GM10266 (cell line): ENCODE results near the gene ATP2B1.

Experiments used
- DNase-seq: peaks from one replicate; pipeline ENCODE4 v3.0.0; 2012; ENCODE audit errors: extremely low spot score
- CTCF ChIP-seq: IDR thresholded peaks from 2 replicates; pipeline ENCODE4 v1.5.1; 2012; ENCODE audit warnings: mild to moderate bottlenecking, low read depth; ENCODE audit not compliant: control insufficient read depth, insufficient read depth; ENCODE audit errors: missing control alignments

Gene ATP2B1

GRCh38 chr12:89748791-89749190 is 40.2 kb upstream of the ATP2B1 start:
- TF ChIP-seq CTCF: no peak
- DNase-seq: no peak

GRCh38 chr12:89745286-89745685 is 36.6 kb upstream of the ATP2B1 start:
- TF ChIP-seq CTCF: no peak
- DNase-seq: no peak

- no peak for DNase-seq
- no peak for TF ChIP-seq CTCF
These were observed 33.8 kb upstream of the ATP2B1 start for GRCh38 chr12:89742337-89743022.

- TF ChIP-seq CTCF: no peak
- no peak for DNase-seq
These were observed 32.3 kb upstream of the ATP2B1 start for GRCh38 chr12:89740943-89741342.

GRCh38 chr12:89736995-89737394 is 28.4 kb upstream of the ATP2B1 start:
- no peak for TF ChIP-seq CTCF
- DNase-seq: no peak

- no peak for DNase-seq
- no peak for TF ChIP-seq CTCF
These were observed 25.1 kb upstream of the ATP2B1 start for GRCh38 chr12:89733579-89734201.

- TF ChIP-seq CTCF: no peak
- DNase-seq: no peak
These were observed 23.9 kb upstream of the ATP2B1 start for GRCh38 chr12:89732522-89732921.
